GM21786 (cell line): Measurements from ENCODE around the gene LMOD3.

ENCODE experiments used
- ATAC-seq: cut with Tn5 transposase; IDR thresholded peaks from one replicate; pipeline ENCODE4 v1.9.1; 2021; ENCODE audit not compliant: unreplicated experiment

The LMOD3 gene

DNA sequence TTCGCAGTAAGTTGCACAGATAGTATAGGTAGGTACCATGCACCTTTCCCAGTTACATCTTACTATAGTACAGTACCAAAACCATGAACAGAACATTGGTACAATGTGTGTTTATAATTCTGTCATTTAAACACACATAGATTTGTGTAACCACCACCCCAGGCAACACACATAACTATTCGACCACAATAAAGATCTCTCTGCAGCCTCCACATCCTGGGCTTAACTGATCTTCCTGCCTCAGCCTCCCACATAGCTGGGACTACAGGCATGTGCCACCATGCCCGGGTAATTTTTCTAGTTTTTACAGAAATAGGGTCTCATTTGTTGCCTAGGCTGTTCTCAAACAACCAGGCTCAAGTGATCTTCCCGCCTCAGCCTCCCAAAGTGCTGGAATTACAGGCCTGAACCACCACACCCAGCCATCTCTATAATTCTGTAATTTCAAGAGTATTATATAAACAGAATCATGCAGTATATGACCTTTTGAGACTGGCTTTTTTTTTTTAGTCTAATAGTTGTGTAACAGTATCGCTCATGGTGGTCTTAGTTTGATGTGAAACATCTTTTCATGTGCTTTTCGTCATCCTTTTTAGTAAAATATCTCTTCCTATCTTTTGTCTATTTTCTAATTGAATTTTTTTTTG, 57.0 kb downstream of the LMOD3 start:
- no peak for ATAC-seq

DNA sequence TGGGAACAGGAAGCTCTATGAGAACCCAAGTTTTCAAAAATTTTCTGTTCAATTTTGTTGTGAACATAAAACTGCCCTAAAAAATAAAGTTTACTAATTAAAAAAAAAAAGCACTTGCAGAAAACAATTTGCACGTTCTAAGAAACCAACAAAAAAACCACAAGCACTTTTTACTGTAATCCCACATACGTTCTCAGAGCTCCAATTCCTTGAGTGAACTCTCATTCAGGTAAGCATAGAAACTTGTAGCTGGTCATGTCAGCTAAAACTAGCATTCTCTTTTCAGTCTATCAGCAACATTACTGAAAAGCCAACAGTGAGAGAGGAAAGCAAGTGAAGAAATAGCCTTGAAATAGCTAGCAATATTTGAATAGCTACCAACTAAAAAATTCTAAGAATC, 58.8 kb downstream of the LMOD3 start:
- no peak for ATAC-seq

DNA sequence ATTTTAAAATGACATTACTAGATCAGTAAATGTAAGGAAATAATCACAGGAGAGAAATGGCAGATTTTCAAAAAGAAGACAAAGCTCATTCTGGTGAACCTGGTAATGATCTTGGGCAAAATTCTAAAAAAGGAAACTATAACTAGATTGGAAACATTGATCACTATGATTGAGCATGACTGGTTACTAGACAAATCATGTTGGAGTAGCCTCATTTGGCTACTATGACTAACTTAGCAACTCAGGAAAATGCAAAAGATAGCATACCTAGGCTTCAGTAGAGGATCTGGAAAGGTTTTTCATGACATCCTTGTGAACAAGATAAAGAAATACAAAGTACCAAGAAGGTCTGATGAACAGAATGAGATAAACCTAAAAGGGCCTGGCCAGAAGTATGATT, 62.7 kb downstream of the LMOD3 start:
- ATAC-seq, result no peak

DNA sequence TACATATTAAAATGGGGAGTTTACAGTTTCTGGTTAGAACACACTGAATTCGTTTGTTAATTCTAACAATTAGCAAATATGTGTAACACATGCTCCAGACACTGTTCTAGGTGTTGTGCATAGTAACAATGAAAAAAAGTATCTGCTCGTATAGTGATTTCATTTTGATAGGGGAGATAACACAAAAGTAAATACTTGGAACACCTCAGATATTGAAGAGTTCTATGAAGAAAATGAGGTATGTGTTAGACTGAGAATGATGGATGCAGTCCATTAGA, 63.5 kb downstream of the LMOD3 start:
- no peak for ATAC-seq

DNA sequence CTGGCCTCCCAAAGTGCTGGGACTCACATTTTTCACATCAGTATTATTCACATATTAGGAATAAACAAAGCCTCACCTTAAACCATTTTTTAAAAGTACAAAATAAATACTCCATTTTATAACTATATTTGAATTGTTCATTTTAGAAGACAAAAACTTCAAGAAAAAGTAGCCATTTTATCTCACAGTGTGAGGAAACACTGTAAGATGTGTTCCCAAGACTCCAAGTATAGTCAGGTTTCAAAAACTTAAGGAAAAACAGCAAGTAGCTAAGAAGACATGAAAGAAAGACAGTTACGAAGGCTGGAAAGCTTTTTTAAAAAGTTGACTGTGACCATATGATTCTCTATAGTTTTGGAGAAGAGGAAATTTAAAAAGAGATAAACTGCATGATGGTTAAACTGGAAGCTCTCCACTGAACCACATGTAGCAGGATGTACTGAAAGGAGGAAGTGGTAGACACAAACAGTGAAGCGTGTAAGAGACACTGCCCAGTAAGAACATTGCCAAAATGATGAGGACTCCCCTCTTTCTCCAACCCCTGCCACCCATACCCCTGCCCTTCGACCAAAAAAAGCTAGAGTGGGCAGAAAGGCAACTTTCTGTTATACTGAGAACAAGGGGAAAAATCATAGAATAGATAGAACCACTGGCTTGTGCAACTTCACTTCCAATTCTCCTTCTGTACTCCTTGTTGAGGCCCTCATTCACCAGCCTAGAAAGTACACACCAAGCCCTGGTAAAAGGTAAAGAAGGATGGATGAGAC, 64.0 kb downstream of the LMOD3 start:
- peak; percentile 99 for ATAC-seq
